Loucy (cell line): ENCODE measurements around the gene PIAS1.

ENCODE experiments used
- EZH2phosphoT487 ChIP-seq: fragments of 200-600 bp; IDR thresholded peaks from 2 replicates; pipeline ENCODE4 v1.6.1; 2018; ENCODE audit warnings: antibody characterized with exemption, mild to moderate bottlenecking, moderate library complexity, borderline replicate concordance
- TF ChIP-seq, protein P1 (sequence below): fragments of 200-600 bp; sonication (generic); conservative IDR thresholded peaks from 2 replicates; pipeline ENCODE4 v1.5.1; 2014; ENCODE audit warnings: mild to moderate bottlenecking, antibody characterized with exemption, low read length

DNA sequence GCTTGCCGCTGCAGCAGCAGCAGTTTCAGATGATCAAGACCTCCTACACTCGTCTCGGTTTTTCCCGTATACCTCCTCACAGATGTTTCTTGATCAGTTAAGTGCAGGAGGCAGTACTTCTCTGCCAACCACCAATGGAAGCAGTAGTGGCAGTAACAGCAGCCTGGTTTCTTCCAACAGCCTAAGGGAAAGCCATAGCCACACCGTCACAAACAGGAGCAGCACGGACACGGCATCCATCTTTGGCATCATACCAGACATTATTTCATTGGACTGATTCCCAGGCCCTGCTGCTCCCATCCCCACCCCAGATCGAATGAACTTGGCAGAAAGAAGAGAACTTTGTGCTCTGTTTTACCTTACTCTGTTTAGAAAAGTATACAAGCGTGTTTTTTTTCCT lies 133.4 kb downstream of the PIAS1 start:
- TF ChIP-seq, protein P1, sequence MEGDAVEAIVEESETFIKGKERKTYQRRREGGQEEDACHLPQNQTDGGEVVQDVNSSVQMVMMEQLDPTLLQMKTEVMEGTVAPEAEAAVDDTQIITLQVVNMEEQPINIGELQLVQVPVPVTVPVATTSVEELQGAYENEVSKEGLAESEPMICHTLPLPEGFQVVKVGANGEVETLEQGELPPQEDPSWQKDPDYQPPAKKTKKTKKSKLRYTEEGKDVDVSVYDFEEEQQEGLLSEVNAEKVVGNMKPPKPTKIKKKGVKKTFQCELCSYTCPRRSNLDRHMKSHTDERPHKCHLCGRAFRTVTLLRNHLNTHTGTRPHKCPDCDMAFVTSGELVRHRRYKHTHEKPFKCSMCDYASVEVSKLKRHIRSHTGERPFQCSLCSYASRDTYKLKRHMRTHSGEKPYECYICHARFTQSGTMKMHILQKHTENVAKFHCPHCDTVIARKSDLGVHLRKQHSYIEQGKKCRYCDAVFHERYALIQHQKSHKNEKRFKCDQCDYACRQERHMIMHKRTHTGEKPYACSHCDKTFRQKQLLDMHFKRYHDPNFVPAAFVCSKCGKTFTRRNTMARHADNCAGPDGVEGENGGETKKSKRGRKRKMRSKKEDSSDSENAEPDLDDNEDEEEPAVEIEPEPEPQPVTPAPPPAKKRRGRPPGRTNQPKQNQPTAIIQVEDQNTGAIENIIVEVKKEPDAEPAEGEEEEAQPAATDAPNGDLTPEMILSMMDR: no peak
- no peak for TF ChIP-seq EZH2phosphoT487
